ENCODE measurements around the gene ZFPM1. TPM values are rescaled to one million over a fixed set of nuclear protein-coding genes. Genes with fewer than 3 reads are reported as not detected.

ZFPM1 gene
- total RNA-seq, 1 experiment from 2014 or later = 3.9 TPM

- Histone ChIP-seq H3K4me1 (ENCODE audit: control insufficient read depth, insufficient read depth, low read length) (no peaks in the 10 kb centered on the region), H3K4me3 (ENCODE audit: low read depth in 2 of 2, low read length in 2 of 2) (no peak overlapping the region), H3K9me3 (ENCODE audit: control insufficient read depth, insufficient read depth, low read depth, low read length) (no peaks in the 10 kb centered on the region), H3K27me3 (ENCODE audit: control insufficient read depth, insufficient read depth, low read length) (no peaks in the 10 kb centered on the region), H3K27ac (ENCODE audit: low read length) (no peak overlapping the region), H3K36me3 (ENCODE audit: control insufficient read depth, insufficient read depth, low read length) (no peaks in the 10 kb centered on the region)
- POLR2A ChIA-PET = no interaction called here
- ATAC-seq = no peak
- TF ChIP-seq REST (IDR thresholded peaks at IDR 0.05; ENCODE audit: insufficient read depth in 1 of 2, low read depth in 2 of 2, low read length in 1 of 2) = no peak
- intact Hi-C loops (cut with micrococcal nuclease; ENCODE audit: unreplicated experiment) (no loop called here), in situ Hi-C loops (cut with HindIII; ENCODE audit: low pct_unique_long_range_greater_than_20kb, low sequenced_read_pairs) (no loop called here)
- no peak for DNase-seq (ENCODE audit: low read depth, low spot score)
- CTCF ChIA-PET = no interaction called here
- no TSS peak for BruUV-seq (replicated peaks)
Observed at GRCh38 chr16:88581033-88581432, 128.0 kb downstream of the ZFPM1 start.

GRCh38 chr16:88582912-88583575 lies 130.0 kb downstream of the ZFPM1 start:
- BruUV-seq (replicated peaks) = no TSS peak
- Histone ChIP-seq H3K27ac (ENCODE audit: low read length) (no peak overlapping the region), H3K4me3 (ENCODE audit: low read depth in 2 of 2, low read length in 2 of 2) (no peak overlapping the region), H3K9me3 (ENCODE audit: control insufficient read depth, insufficient read depth, low read depth, low read length) (no peaks in the 10 kb centered on the region), H3K36me3 (ENCODE audit: control insufficient read depth, insufficient read depth, low read length) (0 out of 2 replicates have a peak, but pooled peaks cover 2% of the 10 kb centered on the region), H3K4me1 (ENCODE audit: control insufficient read depth, insufficient read depth, low read length) (no peaks in the 10 kb centered on the region), H3K27me3 (ENCODE audit: control insufficient read depth, insufficient read depth, low read length) (no peaks in the 10 kb centered on the region)
- in situ Hi-C loops (cut with HindIII; ENCODE audit: low pct_unique_long_range_greater_than_20kb, low sequenced_read_pairs) = no loop called here
- DNase-seq (ENCODE audit: low read depth, low spot score) (no peak), ATAC-seq (no peak)
- ChIA-PET POLR2A (no interaction called here), CTCF (no interaction called here)
- TF ChIP-seq CTCF (IDR thresholded peaks at IDR 0.05) = no peak
- TF ChIP-seq POLR2AphosphoS5 (IDR thresholded peaks at IDR 0.05; ENCODE audit: low read depth, low read length) = no peak
- TF ChIP-seq REST (IDR thresholded peaks at IDR 0.05; ENCODE audit: insufficient read depth in 1 of 2, low read depth in 2 of 2, low read length in 1 of 2) = no peak
- no peak for TF ChIP-seq SIN3A (IDR thresholded peaks at IDR 0.05; ENCODE audit: borderline replicate concordance, insufficient read depth, low read depth, low read length)
- no peak for TF ChIP-seq TCF7L2 (IDR thresholded peaks at IDR 0.05; ENCODE audit: low read depth, low read length)
- intact Hi-C loops (cut with micrococcal nuclease; ENCODE audit: unreplicated experiment) = no loop called here

Measured in Panc1 (cell line).